ENCODE results near the gene CPB2.

The CPB2 gene

GRCh38 chr13:46051968-46052318 is 52.9 kb downstream of the CPB2 start:
- no peak for DNase-seq (ENCODE audit: low read depth, low spot score)

- no peak for DNase-seq (ENCODE audit: low read depth, low spot score)
Observed at GRCh38 chr13:46050771-46051170, 54.1 kb downstream of the CPB2 start.

- no peak for DNase-seq (ENCODE audit: low read depth, low spot score)
Observed at GRCh38 chr13:46045424-46045823, 59.4 kb downstream of the CPB2 start.

- no peak for DNase-seq (ENCODE audit: low read depth, low spot score)
Observed at GRCh38 chr13:46043647-46044046, 61.2 kb downstream of the CPB2 start.

- no peak for DNase-seq (ENCODE audit: low read depth, low spot score)
Observed at GRCh38 chr13:46041419-46041839, 63.4 kb downstream of the CPB2 start.

- no peak for DNase-seq (ENCODE audit: low read depth, low spot score)
Observed at GRCh38 chr13:46040763-46041162, 64.1 kb downstream of the CPB2 start.

- DNase-seq (ENCODE audit: low read depth, low spot score), result no peak
Observed at GRCh38 chr13:46039411-46040182, 65.2 kb downstream of the CPB2 start.

GRCh38 chr13:46038296-46038695 is 66.5 kb downstream of the CPB2 start:
- no peak for DNase-seq (ENCODE audit: low read depth, low spot score)

- DNase-seq (ENCODE audit: low read depth, low spot score), result no peak
Observed at GRCh38 chr13:46035066-46035465, 69.8 kb downstream of the CPB2 start.

- DNase-seq (ENCODE audit: low read depth, low spot score), result no peak
Observed at GRCh38 chr13:46032341-46032740, 72.5 kb downstream of the CPB2 start.

- DNase-seq (ENCODE audit: low read depth, low spot score), result no peak
Observed at GRCh38 chr13:46031581-46032263, 73.1 kb downstream of the CPB2 start.

GRCh38 chr13:46025157-46025556 is 79.7 kb downstream of the CPB2 start:
- DNase-seq (ENCODE audit: low read depth, low spot score), result no peak

GRCh38 chr13:46022481-46022880 is 82.4 kb downstream of the CPB2 start:
- no peak for DNase-seq (ENCODE audit: low read depth, low spot score)

- no peak for DNase-seq (ENCODE audit: low read depth, low spot score)
Observed at GRCh38 chr13:46016216-46016615, 88.6 kb downstream of the CPB2 start.

GRCh38 chr13:46015366-46015765 is 89.5 kb downstream of the CPB2 start:
- DNase-seq (ENCODE audit: low read depth, low spot score), result no peak

GRCh38 chr13:46012404-46012803 is 92.4 kb downstream of the CPB2 start:
- DNase-seq (ENCODE audit: low read depth, low spot score), result no peak

- no peak for DNase-seq (ENCODE audit: low read depth, low spot score)
Observed at GRCh38 chr13:46010148-46010547, 94.7 kb downstream of the CPB2 start.

GRCh38 chr13:46008631-46009030 is 96.2 kb downstream of the CPB2 start:
- no peak for DNase-seq (ENCODE audit: low read depth, low spot score)

GRCh38 chr13:46006688-46007452 is 98.0 kb downstream of the CPB2 start:
- DNase-seq (ENCODE audit: low read depth, low spot score), result no peak

- no peak for DNase-seq (ENCODE audit: low read depth, low spot score)
Observed at GRCh38 chr13:46004491-46004890, 100.3 kb downstream of the CPB2 start.
